Right lobe of liver (tissue), 6 donors: Measurements from ENCODE around the gene STPG2. TPM values are rescaled to one million over a fixed set of nuclear protein-coding genes. Genes with fewer than 3 reads are reported as not detected.
"Not testable (repeated sequence)": the region's sequence is repeated elsewhere in the genome, so short reads cannot be mapped to it uniquely, and the experiment has no call there.

Experiments used
- ATAC-seq, 4 donors: fragments of 200-7000 bp; cut with Tn5 transposase; one replicate each; pipeline ENCODE4 v1.9.1; 2020; ENCODE audit warnings: mild to moderate bottlenecking in 4 of 4, moderate library complexity in 4 of 4
- DNase-seq, 3 donors: peaks; one replicate each; pipeline ENCODE4 v3.0.0-alpha.2; 2020
- H3K27ac ChIP-seq, 3 donors: fragments of 200-600 bp; one replicate each; pipeline ENCODE4 v1.8.0; 2022
- H3K27me3 ChIP-seq, 2 donors: fragments of 200-600 bp; one replicate each; pipeline ENCODE4 v1.8.0; 2022
- H3K36me3 ChIP-seq, 4 donors: fragments of 200-600 bp; sonication (generic) in 1 of 4; one replicate each; pipeline versions ENCODE4 v1.5.1 to v1.8.0; 2017 to 2022; ENCODE audit warnings: control low read depth in 1 of 4
- H3K4me1 ChIP-seq, 4 donors: fragments of 200-600 bp; sonication (generic) in 1 of 4; one replicate each; pipeline versions ENCODE4 v1.5.1 to v1.8.0; 2017 to 2022; ENCODE audit warnings: control low read depth in 1 of 4
- H3K4me3 ChIP-seq, 3 donors: fragments of 200-600 bp; one replicate each; pipeline ENCODE4 v1.8.0; 2022
- H3K9me3 ChIP-seq, 4 donors: fragments of 200-600 bp; sonication (generic) in 1 of 4; one replicate each; pipeline versions ENCODE4 v1.5.1 to v1.8.0; 2017 to 2022; ENCODE audit warnings: control low read depth in 1 of 4
- CTCF ChIP-seq, 4 donors: fragments of 200-600 bp in 3 of 4; fragments of 450-650 bp in 1 of 4; IDR thresholded peaks; one replicate each; pipeline versions ENCODE4 v1.5.1 to v1.8.0; 2016 to 2022; ENCODE audit warnings: antibody characterized with exemption in 4 of 4, mild to moderate bottlenecking in 2 of 4
- POLR2A ChIP-seq: fragments of 450-650 bp; IDR thresholded peaks from one replicate; pipeline ENCODE4 v1.6.1; 2017; ENCODE audit warnings: antibody characterized with exemption, mild to moderate bottlenecking
- WGBS: methylation state at CpG from one replicate; pipeline ENCODE4 v1.1.6; 2018; ENCODE audit warnings: low coverage, low lambda C conversion rate; ENCODE audit not compliant: insufficient coverage; ENCODE audit errors: missing lambda C conversion rate; 5-methylcytosine and 5-hydroxymethylcytosine counted together
- intact Hi-C, 2 donors: fragments of 100-400 bp; cut with DNase I; formaldehyde crosslinking; loops; one replicate each; pipeline versions ENCODE4 v1.11.2 to v1.14.1; 2022
- total RNA-seq, 6 experiments: library from RNA; depleted of rRNA in 2 of 6; stranded (reverse); fragments of >200 nt in 2 of 6; fragmentation: NEBNext Ultra II Directional in 3 of 6; extraction: Animal tissue kit (Norgen Biotek cat#: 25700) in 3 of 6; gene quantifications; one replicate each; pipeline versions ENCODE4 v1.1.0 to v1.2.4, GENCODE V29; 2016 to 2023
- donor health status: DM: no; HTN: yes; CAD: no.
- donor health status: DM: no; HTN: no; CAD: no.
- donor health status: DM: no; HTN: no; CAD: no.
- donor health status: DM: no; HTN: yes; CAD: no.
- donor health status: DM: no; HTN: yes; CAD: no.

Gene STPG2
- total RNA-seq, 6 experiments from 2014 or later = 0.25 to 0.46 (median 0.40) TPM; not detected in 2

GRCh38 chr4:97558204-97558778, 585.0 kb downstream of the STPG2 start:
- H3K4me3 ChIP-seq = no peak overlapping the region
- no peaks in the 10 kb centered on the region for H3K4me1 ChIP-seq
- intact Hi-C loops = no loop called here
- H3K27ac ChIP-seq = no peak overlapping the region
- TF ChIP-seq CTCF (IDR thresholded peaks at IDR 0.05) = no peak
- TF ChIP-seq POLR2A = no peak
- H3K27me3 ChIP-seq = no peaks in the 10 kb centered on the region
- ATAC-seq = no peak
- 58% methylated on average over 4 of the region's 4 CpGs for WGBS
- no peak for DNase-seq
- no peaks in the 10 kb centered on the region for H3K9me3 ChIP-seq
- H3K36me3 ChIP-seq = no peaks in the 10 kb centered on the region

- H3K4me1 ChIP-seq, H3K27ac ChIP-seq, intact Hi-C loops, H3K36me3 ChIP-seq, H3K27me3 ChIP-seq, H3K4me3 ChIP-seq, DNase-seq, ATAC-seq, H3K9me3 ChIP-seq: not testable (repeated sequence)
- WGBS = 76% methylated on average over 8 of the region's 10 CpGs
Observed at GRCh38 chr4:97550637-97551036, 592.6 kb downstream of the STPG2 start.

- Histone ChIP-seq H3K4me1 (no peaks in the 10 kb centered on the region), H3K27me3 (no peaks in the 10 kb centered on the region), H3K36me3 (no peaks in the 10 kb centered on the region), H3K27ac (no peak overlapping the region), H3K4me3 (no peak overlapping the region), H3K9me3 (no peaks in the 10 kb centered on the region)
- 49% methylated on average over 2 of the region's 2 CpGs for WGBS
- no peak for TF ChIP-seq POLR2A
- TF ChIP-seq CTCF (IDR thresholded peaks at IDR 0.05) = peak; percentile 7 to 37 (median 24)
- intact Hi-C loops = no loop called here
- ATAC-seq (peak in 3 of 4 donors; percentile 60 to 63 (median 61)), DNase-seq (no peak)
Observed at GRCh38 chr4:97548943-97549583, 594.2 kb downstream of the STPG2 start.

- H3K36me3 ChIP-seq = no peaks in the 10 kb centered on the region
- no peak overlapping the region for H3K27ac ChIP-seq
- ATAC-seq = no peak
- TF ChIP-seq CTCF (IDR thresholded peaks at IDR 0.05) (no peak), POLR2A (no peak)
- intact Hi-C loops = no loop called here
- no peak for DNase-seq
- no peaks in the 10 kb centered on the region for H3K9me3 ChIP-seq
- no peaks in the 10 kb centered on the region for H3K27me3 ChIP-seq
- 61% methylated on average over 2 of the region's 2 CpGs for WGBS
- no peaks in the 10 kb centered on the region for H3K4me1 ChIP-seq
- H3K4me3 ChIP-seq = no peak overlapping the region
Observed at GRCh38 chr4:97548186-97548585, 595.1 kb downstream of the STPG2 start.

GRCh38 chr4:97531351-97531750, 611.9 kb downstream of the STPG2 start:
- TF ChIP-seq CTCF (IDR thresholded peaks at IDR 0.05) (no peak), POLR2A (no peak)
- ATAC-seq = no peak

More at GRCh38 chr4:97531351-97531750, 611.9 kb downstream of the STPG2 start:
- Histone ChIP-seq H3K27me3 (no peaks in the 10 kb centered on the region), H3K4me1 (no peaks in the 10 kb centered on the region), H3K36me3 (no peaks in the 10 kb centered on the region), H3K4me3 (no peak overlapping the region), H3K9me3 (no peaks in the 10 kb centered on the region), H3K27ac (no peak overlapping the region)
- intact Hi-C loops = no loop called here
- DNase-seq = no peak
